HG03520 (cell line): ENCODE results near the gene CHST8.
"Not testable (repeated sequence)": the region's sequence is repeated elsewhere in the genome, so short reads cannot be mapped to it uniquely, and the experiment has no call there.

Experiments
- ATAC-seq: cut with Tn5 transposase; IDR thresholded peaks from one replicate; pipeline ENCODE4 v1.9.1; 2021; ENCODE audit warnings: mild to moderate bottlenecking, moderate library complexity; ENCODE audit not compliant: unreplicated experiment

The CHST8 gene

DNA sequence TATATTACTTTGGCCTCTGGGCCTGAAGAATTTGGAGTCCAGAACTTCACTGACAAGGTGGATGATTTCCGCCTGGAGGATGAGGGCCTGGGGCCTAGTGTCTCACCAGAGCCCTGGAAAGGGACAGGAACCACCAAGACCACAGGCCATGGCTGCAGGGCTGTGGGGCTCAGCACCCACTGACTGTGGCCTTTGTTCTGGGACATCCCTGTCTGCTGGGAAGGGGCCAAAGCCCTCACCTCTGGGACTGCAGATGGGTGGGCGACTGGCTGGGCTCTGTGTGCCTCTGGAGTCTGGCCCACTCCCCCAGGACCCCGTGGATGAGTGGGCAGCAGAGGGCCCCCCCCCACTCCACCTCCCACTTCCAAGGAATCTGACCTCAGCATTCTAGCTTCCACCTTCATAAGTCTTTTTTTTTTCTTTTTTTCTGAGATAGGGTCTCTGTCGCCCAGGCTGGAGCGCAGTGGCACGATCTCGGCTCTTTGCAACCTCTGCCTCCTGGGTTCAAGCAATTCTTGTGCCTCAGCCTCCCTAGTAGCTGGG, 20.3 kb downstream of the CHST8 start:
- ATAC-seq, result no peak

- ATAC-seq, result no peak
Measured at GRCh38 chr19:33644284-33644836, 22.6 kb downstream of the CHST8 start.

DNA sequence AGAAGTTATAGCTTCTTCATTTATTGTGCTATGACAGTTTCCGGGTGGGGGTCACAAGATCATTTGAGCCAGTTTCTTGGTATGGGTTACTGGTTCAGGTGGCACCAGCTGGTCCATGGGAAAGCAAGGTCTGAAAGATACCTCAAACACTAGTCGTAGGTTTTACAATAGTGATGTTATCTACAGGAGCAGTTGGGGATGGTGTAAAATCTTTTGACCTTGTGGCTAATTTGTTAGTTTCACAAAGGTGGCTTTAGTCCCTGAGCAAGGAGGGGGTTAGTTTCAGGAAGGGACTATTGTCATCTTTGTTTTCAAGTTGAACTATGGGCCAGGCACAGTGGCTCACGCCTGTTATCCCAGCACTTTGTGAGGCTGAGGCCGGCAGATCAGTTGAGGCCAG, 24.6 kb downstream of the CHST8 start:
- ATAC-seq, result no peak

GRCh38 chr19:33647146-33647545, 25.4 kb downstream of the CHST8 start:
- ATAC-seq, result no peak

- ATAC-seq, result no peak
Measured at GRCh38 chr19:33649627-33650305, 28.0 kb downstream of the CHST8 start.

- no peak for ATAC-seq
Measured at GRCh38 chr19:33653684-33654083, 31.9 kb downstream of the CHST8 start.

GRCh38 chr19:33654840-33655508, 33.2 kb downstream of the CHST8 start:
- ATAC-seq, result no peak

DNA sequence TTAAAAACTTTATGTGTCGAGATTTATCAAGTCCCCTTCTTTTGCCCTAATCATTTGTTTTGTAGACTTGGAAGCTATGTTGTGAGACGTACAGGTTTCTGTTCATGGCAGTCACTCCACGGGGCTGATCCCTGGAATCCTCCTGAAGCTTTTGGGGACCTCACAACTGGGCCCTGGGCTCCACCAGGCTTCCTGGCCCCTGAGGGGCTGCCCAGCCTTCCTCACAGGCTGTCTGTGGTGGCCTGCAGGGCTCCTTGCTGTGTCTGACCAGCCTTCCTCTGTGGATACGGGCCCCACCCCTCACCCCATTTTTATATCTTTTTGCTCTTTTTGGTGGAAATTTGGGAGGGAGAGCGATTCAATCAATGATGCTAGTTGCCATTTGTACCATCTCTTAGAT, 38.1 kb downstream of the CHST8 start:
- ATAC-seq, result no peak

- no peak for ATAC-seq
Measured at GRCh38 chr19:33660410-33661124, 38.8 kb downstream of the CHST8 start.

- ATAC-seq, result no peak
Measured at GRCh38 chr19:33661336-33661735, 39.6 kb downstream of the CHST8 start.

GRCh38 chr19:33662391-33663092, 40.8 kb downstream of the CHST8 start:
- no peak for ATAC-seq

GRCh38 chr19:33663316-33663715, 41.6 kb downstream of the CHST8 start:
- not testable (repeated sequence) for ATAC-seq

DNA sequence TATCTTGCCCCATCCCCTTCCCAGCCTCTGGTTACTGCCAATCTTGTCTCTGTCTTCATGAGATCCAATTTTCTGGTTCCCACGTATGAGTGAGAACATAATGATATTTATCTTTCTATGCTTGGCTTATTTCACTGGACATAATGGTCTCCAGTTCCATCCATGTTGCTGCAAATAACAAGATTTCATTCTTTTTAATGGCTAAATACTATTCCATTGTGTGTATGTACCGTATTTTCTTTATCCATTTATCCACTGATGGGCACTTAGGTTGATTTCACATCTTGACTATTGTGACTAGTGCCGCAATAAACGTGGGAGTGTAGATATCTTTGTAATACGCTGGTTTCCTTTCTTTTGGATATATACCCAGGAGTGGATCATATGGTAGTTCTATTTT, 43.0 kb downstream of the CHST8 start:
- ATAC-seq, result no peak

- ATAC-seq, result no peak
Measured at GRCh38 chr19:33665776-33666595, 44.2 kb downstream of the CHST8 start.

DNA sequence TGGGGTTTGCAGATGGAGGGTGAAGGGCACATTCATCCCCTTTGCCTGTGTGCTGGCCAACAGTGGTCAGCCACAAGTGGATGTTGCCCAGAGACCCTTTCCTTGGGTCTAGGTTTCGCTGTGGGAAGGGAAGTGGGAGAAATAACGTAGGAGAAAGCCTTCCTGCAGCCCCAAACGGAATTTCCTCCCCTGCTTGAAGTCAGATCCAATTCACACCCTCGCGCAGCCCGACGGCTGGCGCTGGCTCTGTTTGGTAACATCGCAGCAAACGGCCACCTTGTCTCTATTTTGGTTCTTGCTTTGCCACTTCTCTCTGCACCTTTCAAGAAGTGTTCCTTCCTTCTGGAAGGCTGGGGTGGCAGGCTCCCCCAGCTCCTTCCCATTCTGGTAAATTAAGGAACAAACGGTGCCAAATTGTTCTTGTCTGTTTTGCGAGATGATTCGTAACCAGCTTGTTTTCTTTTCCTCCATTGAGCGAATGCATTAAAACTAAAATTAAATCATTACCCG, 45.4 kb downstream of the CHST8 start:
- no peak for ATAC-seq

DNA sequence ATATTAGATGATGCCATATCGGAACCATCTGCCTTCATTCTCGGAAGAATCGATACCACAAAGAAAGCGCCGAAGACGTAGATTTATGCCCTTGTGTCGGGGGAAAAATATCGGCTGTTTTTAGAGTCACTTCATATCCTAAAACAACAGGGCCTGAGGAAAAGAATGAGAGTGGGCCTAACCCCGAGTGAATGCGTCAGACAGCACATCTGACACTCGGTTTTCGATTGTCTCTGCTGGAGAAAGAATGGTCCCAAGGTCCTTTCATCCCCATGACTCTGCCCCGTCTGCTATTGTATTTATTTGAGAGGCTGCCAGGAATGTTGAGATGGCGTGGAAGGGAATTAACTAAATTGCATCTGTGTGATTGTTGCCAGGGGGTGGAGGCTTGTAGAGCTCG, 46.1 kb downstream of the CHST8 start:
- ATAC-seq, result no peak

- no peak for ATAC-seq
Measured at GRCh38 chr19:33668968-33669367, 47.2 kb downstream of the CHST8 start.

- no peak for ATAC-seq
Measured at GRCh38 chr19:33669376-33669775, 47.6 kb downstream of the CHST8 start.

GRCh38 chr19:33670398-33670797, 48.6 kb downstream of the CHST8 start:
- no peak for ATAC-seq

DNA sequence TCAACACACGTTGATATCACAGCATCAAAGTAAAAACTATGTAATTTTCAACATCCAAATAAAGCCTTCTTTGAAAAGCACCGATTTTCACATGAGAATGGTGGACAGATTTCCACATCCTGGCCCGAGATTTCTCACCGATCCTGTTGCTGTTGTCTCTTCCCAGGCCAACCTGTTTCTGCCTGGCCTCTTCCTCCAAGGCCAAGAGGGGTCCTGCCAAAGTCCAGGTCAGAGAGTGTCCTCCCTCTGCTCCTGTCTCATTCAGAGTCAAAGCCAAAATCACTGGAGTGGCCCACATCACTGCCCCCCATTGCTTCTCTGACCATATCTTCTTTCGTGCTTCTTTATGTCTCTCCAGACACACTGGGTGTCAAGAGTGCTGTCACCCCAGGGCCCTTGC, 49.5 kb downstream of the CHST8 start:
- no peak for ATAC-seq
